Measurements from ENCODE around the gene UFD1. TPM values are rescaled to one million over a fixed set of nuclear protein-coding genes. Genes with fewer than 3 reads are reported as not detected.

UFD1 gene, protein sequence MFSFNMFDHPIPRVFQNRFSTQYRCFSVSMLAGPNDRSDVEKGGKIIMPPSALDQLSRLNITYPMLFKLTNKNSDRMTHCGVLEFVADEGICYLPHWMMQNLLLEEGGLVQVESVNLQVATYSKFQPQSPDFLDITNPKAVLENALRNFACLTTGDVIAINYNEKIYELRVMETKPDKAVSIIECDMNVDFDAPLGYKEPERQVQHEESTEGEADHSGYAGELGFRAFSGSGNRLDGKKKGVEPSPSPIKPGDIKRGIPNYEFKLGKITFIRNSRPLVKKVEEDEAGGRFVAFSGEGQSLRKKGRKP
- total RNA-seq (2022; extraction: Qiagen RNA extraction; ENCODE audit: low read depth): 91.2 to 104 TPM (median 96.8 TPM) in 5 replicates

DNA sequence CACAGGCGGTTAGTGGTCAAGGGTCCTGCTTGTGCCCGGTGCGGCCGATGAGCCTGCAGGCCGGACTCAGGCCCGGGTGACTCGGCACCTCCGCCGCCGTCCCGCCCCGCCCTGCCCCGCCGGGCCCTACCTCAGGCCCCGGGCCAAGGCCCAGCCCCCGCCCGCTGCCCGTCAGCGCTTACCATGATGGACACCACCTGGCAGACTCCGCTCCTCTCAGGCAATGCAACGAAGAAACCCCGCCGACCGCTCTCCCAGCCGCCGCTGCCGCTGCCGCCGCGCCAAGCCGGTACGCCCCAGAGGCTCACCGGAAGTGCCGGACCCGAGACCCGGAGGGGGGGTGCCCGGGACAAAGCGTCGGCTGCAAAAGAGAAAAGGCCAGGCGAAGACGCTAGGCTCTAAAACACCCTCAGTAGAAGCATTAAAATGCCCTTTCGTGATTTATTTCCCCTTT, at the start of gene UFD1:
Gene UFD1 (minus strand): TSS at position 293 of the 454 bp plus-strand sequence. CDS start 108 bp downstream, at position 185.

DNA sequence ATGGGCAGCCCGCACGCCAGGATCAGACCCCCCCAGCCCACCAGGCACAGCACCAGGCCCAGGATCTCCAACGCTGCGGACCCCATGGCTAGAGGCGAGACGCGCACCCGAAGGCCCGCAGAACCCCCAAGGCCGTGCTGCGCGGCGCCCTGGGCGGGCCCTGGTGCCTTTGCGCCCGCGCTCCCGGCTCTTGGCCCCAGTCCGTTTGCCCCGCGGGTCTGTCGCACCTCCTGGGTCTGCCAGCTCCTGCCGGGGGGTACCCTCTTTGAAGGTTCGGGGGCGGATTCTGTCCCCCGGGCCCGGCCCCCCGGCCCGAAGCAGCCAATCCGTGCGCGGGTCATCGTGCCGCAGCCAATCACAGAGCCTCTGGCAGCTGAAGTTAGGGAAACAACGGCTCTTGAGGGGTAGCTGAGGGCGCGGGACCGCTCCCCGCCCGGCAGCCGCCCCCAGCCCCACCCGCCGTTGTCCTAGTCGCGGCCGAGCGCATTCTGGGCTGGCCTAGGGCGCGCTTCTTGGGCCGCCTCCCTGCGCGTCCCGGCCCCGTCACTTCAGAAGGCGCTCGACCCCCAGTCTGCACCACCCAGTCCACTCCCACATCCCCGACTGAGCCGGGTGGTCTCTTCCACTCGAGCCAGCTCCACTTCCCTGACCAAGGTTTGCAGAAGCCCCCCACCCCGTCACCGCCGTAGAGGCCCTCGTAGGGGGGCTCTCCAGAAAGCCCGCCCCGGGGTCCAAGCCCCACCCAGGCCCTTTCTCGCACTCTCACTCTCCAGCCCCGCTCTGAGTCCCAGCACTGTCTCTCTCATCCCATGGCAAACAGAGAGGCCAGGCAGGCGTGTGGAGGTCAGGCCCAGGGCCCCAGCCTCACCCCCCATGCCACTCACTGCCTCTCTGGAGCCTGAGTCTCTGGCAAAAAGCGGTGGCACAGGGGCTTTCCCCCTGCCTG, 45.5 kb upstream of the UFD1 start, which contains the start of gene CLDN5:
Gene CLDN5 (minus strand): TSS at position 241 of the 946 bp plus-strand sequence. CDS start 155 bp downstream, at position 86.

DNA sequence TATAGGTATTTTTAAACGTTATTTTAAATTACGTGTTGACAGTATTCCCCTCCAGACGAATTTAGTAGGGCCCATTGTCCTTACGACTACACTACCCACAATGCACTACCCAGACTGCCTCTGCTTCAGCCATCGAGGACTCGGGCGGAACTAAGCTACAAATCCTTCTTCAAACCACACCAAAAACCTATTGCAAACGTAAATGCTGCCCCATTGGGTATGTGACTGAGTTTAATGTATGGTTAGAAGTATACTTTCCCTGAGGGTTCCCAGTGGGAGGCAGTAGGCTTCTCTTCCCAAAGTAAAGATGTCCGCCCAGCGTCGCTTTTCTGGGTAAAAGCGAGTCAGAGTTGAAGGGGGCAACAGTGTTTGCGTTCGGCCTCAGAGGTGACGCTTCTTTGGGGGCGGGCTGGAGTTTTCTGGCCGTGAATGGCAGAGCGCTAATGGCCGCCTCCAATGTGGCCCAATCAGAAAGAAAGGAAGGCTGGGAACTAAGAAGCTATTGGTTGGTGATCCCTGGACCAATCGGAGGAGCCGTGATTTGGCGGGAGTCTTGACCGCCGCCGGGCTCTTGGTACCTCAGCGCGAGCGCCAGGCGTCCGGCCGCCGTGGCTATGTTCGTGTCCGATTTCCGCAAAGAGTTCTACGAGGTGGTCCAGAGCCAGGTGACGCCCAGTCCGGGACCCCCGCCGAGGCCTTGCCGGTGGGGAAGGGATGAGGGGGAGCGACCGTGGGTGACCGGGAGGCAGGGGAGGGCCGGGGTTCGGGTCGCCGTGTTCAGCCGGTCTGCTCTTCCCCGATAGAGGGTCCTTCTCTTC, 571 bp upstream of the UFD1 start, which contains the start of gene CDC45:
Gene CDC45 (plus strand): TSS at position 566 of the 818 bp plus-strand sequence. CDS start 49 bp downstream, at position 615.

DNA sequence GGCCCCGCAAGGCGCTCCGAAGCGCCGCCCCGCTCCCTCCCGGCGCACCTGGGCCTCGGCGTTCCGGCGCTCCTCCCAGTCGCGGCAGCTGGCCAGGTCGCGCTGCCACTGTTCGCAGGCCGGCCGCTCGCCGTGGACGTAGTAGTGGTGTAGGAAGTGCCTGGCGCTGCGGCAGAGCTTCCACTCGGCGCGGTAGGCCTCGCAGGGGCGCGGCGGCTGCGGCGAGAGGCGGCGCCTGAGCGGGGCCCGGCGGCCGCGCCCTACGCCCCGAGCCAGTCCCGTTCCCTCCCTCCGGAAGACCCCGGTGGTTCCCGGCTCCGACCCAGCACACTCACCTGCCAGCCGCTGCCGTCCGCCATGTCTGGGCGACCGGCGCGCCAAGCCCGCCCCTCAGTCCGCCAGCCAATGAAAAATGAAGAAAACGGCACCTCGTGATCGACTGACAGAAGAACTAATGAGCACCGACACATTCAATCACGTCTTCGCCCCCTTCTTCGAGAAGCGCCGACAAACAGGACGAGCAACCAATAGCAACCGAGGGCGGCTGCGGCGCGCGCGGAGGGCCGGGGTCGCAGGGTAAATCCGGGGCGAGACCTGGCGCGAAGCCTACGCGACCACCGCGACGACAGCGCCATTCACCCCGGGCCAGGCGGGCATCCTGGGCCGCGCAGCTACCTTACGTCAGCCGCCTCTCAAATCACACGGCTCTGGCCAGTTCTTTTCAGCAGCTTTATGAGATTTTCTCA, 31.5 kb downstream of the UFD1 start, which contains the start of gene C22orf39:
Gene C22orf39 (minus strand): TSS at position 382 of the 746 bp plus-strand sequence. CDS start 23 bp downstream, at position 359.

DNA sequence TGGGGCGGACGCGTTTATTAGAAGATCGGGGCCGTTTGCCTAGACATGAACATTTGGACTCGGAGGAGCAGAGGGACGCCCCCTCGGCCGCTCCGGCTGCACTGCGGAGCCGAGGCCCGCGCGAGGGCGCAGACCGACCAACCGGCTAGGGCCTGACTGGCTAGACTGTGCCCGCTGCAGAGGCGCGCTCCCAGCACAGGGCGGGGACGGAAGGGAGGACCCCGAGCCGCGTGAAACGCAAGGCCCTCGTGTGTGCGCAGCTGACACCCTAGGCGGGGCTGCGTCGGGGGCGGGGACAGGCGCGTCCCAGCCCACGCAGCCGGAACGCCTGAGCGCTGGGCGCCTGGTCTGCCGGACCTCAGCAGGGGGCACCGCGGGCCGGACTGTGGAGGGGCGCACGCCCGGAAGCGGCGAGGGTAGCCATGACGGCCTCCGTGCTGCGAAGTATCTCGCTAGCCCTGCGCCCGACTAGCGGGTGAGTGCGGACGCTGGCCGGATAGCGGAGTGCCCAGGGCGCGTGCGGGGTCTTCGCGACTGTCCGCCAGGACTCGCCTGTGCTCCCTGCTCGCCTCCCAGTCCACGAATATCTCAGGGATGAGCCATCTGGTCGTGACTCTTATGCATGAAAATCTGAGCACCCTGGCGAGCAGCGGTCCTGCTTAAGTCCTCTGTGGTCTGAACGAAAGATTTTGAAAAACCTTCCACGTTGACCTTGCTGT, 46.7 kb downstream of the UFD1 start, which contains the start of gene MRPL40:
Gene MRPL40 (plus strand): TSS at position 413 of the 719 bp plus-strand sequence. CDS start 10 bp downstream, at position 423.

DNA sequence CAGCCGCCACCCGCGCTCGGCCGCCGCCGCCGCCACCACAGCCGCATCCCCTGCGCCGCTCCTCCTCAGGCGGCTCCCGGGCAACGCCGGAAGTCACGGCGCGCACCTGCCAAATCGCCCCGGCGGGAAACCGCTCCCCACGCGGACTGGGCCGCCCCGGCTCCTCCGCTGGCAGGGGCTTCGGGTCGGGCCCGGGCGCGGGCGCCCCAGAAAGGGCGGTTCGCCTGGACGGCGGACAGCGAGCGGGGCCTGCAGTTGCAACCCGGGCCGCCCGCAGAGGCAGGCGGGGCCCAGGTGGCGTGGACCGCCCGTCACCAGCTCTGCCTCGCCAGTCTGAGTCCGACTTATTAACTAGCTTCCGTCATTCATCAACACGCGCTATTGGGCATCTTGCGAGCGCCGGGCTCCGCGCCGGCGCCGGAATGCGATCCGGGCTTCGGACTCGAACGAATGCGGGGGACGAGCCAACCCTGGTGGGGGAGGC, 47.3 kb downstream of the UFD1 start, which contains the start of gene HIRA:
Gene HIRA (minus strand): TSS at position 85 of the 484 bp plus-strand sequence. CDS start 257 bp downstream, outside the sequence.

Other genes starting within 250 kb of the UFD1 start
- gene CLTCL1, start 187.5 kb downstream of the UFD1 start, total RNA-seq (2022; extraction: Qiagen RNA extraction; ENCODE audit: low read depth): 4.4 to 6.1 TPM (median 5.4 TPM) in 5 replicates
- 19.9 to 25.3 TPM (median 23.5 TPM) in 5 replicates for gene HIRA, start 47.5 kb downstream of the UFD1 start, total RNA-seq (2022; extraction: Qiagen RNA extraction; ENCODE audit: low read depth)
- gene MRPL40, start 46.6 kb downstream of the UFD1 start, total RNA-seq (2022; extraction: Qiagen RNA extraction; ENCODE audit: low read depth): 41.7 to 53.4 TPM (median 46.4 TPM) in 5 replicates
- 12.2 to 18.3 TPM (median 15.2 TPM) in 5 replicates for gene C22orf39, start 31.5 kb downstream of the UFD1 start, total RNA-seq (2022; extraction: Qiagen RNA extraction; ENCODE audit: low read depth)
- 22.2 to 27.0 TPM (median 24.4 TPM) in 5 replicates for gene CDC45, start 727 bp upstream of the UFD1 start, total RNA-seq (2022; extraction: Qiagen RNA extraction; ENCODE audit: low read depth)
- gene CLDN5, start 45.2 kb upstream of the UFD1 start, total RNA-seq (2022; extraction: Qiagen RNA extraction; ENCODE audit: low read depth): not detected in 5 replicates
- gene SEPTIN5, start 235.3 kb upstream of the UFD1 start, total RNA-seq (2022; extraction: Qiagen RNA extraction; ENCODE audit: low read depth): 6.9 to 10.4 TPM (median 8.8 TPM) in 5 replicates
- 0.47 to 2.0 TPM (median 1.5 TPM) in 5 replicates for gene GP1BB, start 244.3 kb upstream of the UFD1 start, total RNA-seq (2022; extraction: Qiagen RNA extraction; ENCODE audit: low read depth)